GM18498 (cell line): ENCODE data around the gene KRTAP12-2.
"Not testable (repeated sequence)": the region's sequence is repeated elsewhere in the genome, so short reads cannot be mapped to it uniquely, and the experiment has no call there.

Source experiments
- ATAC-seq: cut with Tn5 transposase; IDR thresholded peaks from one replicate; pipeline ENCODE4 v1.9.1; 2021; ENCODE audit warnings: mild to moderate bottlenecking, moderate library complexity; ENCODE audit not compliant: unreplicated experiment

The KRTAP12-2 gene

DNA sequence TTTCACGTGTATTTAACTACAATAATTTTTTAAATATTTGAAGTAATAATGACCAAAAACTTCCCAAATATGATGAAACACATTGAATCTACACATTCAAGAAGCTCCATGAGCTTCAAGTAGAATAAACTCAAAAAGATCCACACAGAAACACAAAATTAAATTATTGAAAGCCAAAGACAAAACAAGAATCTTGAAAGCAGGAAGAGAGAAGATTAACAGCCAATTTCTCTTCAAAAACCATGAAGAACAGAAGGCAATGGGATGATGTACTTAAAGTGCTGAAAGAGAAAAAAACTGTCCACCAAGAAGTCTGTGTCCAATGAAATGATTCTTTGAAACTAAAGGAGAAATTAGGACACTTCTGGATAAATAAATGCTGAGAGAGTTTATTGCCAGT, 34.7 kb downstream of the KRTAP12-2 start:
- no peak for ATAC-seq

DNA sequence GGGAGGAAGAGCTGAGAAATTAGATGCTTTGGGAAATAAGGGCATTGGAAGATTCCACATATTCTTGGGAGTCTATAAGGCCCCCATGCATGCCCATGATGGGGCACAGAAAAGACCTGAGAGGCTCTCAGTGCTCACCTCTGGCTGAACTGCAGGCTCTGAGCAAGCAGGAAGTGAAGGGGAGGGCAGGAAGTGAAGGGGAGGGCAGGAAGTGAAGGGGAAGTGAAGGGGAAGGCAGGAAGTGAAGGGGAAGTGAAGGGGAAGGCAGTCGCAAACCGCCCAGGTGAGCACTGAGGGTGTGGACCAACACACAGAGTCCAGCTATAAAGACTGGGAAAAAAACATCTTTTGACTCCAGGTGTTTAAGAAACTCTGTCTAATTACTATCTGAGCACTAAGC, 36.3 kb downstream of the KRTAP12-2 start:
- ATAC-seq = no peak

DNA sequence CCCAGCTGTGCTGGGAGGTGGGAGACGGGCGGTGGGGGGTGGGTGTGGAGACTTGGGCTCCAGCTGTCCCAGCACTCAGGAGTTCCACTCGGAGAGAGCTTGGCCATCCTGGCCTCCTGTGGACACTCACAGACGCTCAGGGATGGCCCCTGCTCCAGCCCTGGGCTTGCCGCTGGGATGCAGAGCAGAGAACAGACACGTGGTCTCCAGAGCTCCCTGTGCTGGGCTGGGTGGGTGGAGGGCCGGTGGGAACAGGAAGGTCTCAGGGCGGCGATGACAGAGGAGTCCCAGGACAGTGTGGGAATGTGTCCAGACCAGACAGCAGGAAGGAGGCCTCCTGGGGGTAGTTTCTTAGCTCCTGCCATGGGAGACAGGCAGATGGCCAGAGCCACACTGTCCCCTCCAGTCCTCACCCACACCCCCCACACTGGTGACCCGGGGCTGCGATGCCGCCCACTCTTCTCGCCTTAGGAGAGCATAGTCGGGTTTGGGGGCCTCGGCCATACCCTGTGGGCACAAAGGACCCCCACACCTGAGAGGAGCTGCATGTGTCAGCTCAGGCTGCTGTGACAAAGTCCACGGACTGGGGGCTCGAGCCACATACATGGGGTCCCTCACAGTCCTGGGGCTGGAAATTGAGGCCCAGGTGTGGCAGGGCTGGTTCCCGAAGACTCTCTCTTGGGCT, 37.9 kb downstream of the KRTAP12-2 start:
- ATAC-seq = no peak

DNA sequence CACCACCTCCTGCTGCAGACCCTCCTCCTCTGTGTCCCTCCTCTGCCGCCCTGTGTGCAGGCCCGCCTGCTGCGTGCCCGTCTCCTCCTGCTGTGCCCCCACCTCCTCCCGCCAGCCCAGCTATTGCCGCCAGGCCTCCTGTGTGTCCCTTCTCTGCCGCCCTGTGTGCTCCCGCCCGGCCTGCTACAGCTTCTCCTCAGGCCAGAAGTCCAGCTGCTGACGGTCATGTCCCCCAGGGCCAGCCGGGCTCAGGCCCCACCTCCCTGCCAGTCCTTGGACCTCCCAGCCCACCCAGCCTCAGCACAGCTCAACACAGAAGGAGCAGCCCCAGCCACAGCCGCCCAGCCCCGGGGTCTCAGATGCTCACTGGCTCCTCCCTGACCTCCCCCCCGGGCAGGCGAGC, 38.9 kb downstream of the KRTAP12-2 start:
- not testable (repeated sequence) for ATAC-seq

DNA sequence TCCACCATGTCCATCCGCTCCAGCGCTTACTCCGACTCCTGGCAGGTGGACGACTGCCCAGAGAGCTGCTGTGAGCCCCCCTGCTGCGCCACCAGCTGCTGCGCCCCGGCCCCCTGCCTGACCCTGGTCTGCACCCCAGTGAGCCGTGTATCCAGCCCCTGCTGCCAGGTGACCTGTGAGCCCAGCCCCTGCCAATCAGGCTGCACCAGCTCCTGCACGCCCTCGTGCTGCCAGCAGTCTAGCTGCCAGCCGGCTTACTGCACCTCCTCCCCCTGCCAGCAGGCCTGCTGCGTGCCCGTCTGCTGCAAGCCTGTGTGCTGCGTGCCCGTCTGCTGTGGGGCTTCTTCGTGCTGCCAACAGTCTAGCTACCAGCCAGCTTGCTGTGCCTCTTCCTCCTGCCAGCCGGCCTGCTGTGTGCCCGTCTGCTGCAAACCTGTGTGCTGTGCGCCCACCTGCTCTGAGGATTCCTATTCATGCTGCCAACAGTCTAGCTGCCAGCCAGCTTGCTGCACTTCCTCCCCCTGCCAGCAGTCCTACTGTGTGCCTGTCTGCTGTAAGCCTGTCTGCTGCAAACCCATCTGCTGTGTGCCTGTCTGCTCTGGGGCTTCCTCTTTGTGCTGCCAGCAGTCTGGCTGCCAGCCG, 39.4 kb downstream of the KRTAP12-2 start:
- ATAC-seq = not testable (repeated sequence)

DNA sequence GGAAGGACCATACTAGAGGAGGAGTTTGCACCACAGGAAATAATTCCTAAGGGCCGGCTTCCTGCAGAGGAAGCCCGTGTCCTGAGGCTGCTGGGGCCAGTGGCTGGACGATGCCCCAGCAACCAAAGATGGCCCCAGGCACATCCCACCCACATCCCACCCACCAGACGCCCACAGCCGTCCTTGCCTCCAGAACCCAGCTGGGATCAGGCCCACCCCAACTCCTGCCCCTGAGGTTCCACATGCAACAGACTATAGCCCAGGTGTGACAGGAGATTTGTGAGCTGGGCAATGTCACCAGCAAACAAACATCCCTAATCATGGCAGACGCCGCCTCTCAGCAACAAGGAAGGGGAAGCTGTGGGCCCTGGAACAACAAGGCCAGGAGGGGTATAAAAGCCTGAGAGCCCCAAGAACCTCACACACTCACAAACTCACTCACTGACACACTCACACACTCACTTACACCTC, 40.0 kb downstream of the KRTAP12-2 start, which contains the start of gene KRTAP10-9:
Gene KRTAP10-9, plus strand, starts transcription at position 421 of the 471 bp plus-strand sequence. CDS start 79 bp downstream, outside the sequence.
- ATAC-seq = no peak

DNA sequence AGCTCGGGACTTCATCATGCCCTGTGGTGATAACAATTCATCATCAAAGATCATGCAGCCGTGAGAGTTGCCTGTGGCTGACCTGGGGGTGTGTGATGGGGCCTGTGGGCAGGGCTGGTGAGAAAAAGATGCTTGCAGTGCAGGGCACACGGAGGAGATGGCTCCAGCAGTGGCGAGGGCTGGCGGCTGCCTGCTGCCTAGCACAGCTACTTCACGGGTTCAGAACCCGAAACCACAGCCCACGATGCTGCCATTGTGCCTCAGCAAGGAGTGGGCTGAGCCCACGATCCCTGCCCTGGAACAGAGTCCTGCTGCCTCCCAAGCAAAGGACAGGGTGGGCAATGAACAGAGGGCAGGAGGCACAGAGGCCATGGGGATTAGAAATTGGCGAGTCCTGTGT, 40.5 kb downstream of the KRTAP12-2 start:
- no peak for ATAC-seq

DNA sequence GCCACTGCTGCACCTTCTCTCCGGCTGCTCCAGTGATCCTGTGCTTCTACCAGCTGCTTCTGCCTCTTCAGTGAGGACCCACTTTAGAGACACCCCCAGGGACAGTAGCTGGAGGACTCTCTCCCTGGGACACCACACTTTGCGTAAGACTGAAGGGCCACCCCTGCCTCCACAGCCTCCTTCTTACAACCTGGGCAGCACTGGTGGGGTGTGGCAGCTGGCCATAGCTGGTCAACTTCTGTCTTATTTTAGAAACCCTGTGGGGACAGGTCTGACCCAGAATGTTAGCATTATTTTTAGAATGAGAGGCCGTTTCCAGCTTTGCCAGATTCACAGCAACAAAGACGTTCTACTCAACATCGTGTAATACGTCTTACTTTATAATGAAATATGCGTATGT, 41.0 kb downstream of the KRTAP12-2 start:
- no peak for ATAC-seq

DNA sequence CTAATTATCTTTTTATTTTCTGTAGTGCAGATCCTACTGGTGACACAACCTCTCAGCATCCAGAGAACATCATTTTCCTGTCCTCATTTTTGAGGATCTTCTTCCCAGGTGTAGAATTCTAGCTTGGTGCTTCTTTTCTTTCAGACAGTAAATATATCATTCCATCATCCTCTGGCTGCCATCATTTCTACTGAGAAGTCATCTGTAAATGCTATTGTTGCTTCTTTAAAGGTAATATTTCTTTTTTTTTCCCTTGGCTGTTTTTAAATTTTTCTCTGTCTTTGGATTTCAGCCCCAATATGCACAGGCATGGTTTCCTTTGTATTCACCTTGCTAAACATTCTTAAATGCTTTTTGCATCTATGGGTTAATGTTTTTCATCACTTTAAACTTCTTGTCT, 43.2 kb downstream of the KRTAP12-2 start:
- no peak for ATAC-seq

DNA sequence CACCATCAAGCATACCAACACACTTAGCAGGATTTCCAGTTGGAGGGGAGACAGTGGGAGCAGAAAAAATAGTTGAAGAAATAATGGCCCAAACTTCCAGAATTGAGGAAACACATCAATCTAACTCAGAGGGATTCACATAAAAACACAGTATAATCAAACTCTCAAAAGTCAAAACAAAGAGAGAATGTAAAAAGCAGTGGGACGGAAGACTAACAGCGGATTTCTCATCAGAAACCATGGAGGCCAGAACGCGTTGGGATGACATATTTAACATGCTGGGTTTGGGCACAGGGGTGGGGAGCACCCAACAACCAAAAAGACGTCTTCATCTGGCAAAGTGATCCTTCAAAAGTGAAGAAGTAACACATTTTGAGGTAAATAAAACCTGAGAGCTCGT, 46.8 kb downstream of the KRTAP12-2 start:
- ATAC-seq = no peak

DNA sequence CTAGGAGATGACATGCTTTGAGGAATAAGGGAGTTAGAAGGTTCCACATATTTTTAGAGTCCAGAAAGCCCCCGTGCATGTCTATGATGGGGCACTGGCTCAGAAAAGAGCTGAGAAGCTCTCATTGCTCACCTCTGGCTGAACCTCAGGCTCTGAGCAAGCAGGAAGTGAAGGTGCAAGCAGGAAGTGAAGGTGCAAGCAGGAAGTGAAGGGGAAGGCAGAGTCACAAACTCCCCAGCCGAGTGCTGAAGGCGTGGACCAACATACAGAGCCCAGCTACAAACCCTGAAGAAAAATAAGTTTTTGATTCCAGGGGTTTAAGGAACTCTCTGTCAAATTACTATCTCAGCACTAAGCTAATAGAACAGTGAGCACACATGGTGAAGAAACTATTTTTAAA, 47.8 kb downstream of the KRTAP12-2 start:
- no peak for ATAC-seq

DNA sequence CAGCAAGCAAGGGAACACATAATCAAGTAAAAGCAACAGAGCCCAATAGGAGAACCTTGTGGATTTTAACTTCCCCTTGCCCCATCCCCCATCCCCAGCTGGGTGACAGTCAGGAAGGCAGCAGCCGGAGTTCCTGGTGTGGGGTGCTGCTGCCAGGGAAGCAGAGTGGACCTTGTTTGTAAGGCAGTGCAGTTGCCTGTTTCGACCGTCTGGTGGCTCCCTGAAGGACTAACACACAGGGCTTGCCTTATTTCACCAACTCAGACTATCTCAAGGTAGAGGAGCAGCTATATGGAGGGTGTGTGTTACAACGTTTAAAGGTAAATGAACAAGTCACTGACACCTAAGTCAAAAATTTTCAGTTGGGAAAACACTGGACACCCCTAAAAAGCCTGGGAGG, 48.2 kb downstream of the KRTAP12-2 start:
- ATAC-seq = no peak

DNA sequence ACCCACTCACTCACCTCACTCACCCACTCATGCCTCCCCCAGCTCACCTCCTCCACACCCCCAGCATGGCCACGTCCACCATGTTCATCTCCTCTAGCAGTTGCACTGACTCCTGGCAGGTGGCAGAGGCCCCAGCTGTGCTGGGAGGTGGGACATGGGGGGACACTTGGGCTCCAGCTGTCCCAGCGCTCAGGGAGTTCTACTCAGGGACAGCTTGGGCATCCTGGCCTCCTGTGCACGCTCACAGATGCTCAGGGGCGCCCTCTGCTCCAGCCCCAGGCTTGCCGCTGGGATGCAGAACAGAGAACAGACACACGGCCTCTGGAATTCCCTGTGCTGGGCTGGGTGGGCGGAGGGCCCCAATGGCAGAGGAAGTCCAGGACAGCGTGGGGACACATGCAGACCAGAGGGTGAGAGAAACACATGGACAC, 49.6 kb downstream of the KRTAP12-2 start:
- no peak for ATAC-seq

DNA sequence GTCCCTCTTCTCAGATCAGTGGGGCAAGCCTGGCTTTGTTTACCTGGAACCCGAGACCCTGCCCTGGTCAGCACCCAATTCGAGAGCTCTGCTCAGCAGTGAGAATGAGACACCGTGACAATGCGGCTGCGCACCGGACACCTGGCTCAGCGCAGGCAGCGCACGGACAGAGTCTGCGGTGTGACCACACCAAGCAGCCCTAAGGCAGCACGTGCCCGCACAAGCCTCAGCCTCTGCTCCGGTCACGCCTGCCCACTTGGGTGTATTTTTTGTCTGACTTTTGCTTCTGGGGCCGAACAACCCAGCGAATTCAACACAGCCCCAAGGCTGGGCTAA, 50.2 kb downstream of the KRTAP12-2 start:
- no peak for ATAC-seq
